NCI-H2227 treated with DMSO at 0.1 percent for 48 hours (cell line): ENCODE data around the gene PDE6G.

Experiments
- DNase-seq: peaks from one replicate; lab custom pipeline; 2025; lab: John Stamatoyannopoulos, UW

The PDE6G gene

GRCh38 chr17:81662002-81662401 lies 5.7 kb upstream of the PDE6G start:
- DNase-seq: no peak

GRCh38 chr17:81660441-81660840 lies 4.1 kb upstream of the PDE6G start:
- DNase-seq: no peak

- DNase-seq: no peak
These were observed 2.7 kb upstream of the PDE6G start for GRCh38 chr17:81659038-81659437.

GRCh38 chr17:81656835-81657234 lies 493 bp upstream of the PDE6G start:
- no peak for DNase-seq

GRCh38 chr17:81655378-81656117 lies 794 bp downstream of the PDE6G start:
- no peak for DNase-seq

- no peak for DNase-seq
These were observed 3.2 kb downstream of the PDE6G start for GRCh38 chr17:81652906-81653771.

- no peak for DNase-seq
These were observed 4.7 kb downstream of the PDE6G start for GRCh38 chr17:81651692-81652091.

- DNase-seq: no peak
These were observed 5.4 kb downstream of the PDE6G start for GRCh38 chr17:81650951-81651350.

- DNase-seq: no peak
These were observed 7.6 kb downstream of the PDE6G start for GRCh38 chr17:81648707-81649085.

GRCh38 chr17:81648013-81648706 lies 8.2 kb downstream of the PDE6G start:
- no peak for DNase-seq

GRCh38 chr17:81647640-81648012 lies 8.7 kb downstream of the PDE6G start:
- no peak for DNase-seq

GRCh38 chr17:81646869-81647600 lies 9.3 kb downstream of the PDE6G start:
- no peak for DNase-seq

- DNase-seq: no peak
These were observed 11.1 kb downstream of the PDE6G start for GRCh38 chr17:81644976-81645952.

- DNase-seq: no peak
These were observed 11.8 kb downstream of the PDE6G start for GRCh38 chr17:81644496-81644895.

- DNase-seq: no peak
These were observed 14.4 kb downstream of the PDE6G start for GRCh38 chr17:81641825-81642489.

- DNase-seq: no peak
These were observed 16.3 kb downstream of the PDE6G start for GRCh38 chr17:81640011-81640410.

- no peak for DNase-seq
These were observed 17.7 kb downstream of the PDE6G start for GRCh38 chr17:81638683-81639082.

- DNase-seq: peak; percentile 74
These were observed 19.6 kb downstream of the PDE6G start, which contains the start of the genes NPLOC4 and TSPAN10 for GRCh38 chr17:81636505-81637288. NPLOC4 (minus strand) TSS chr17:81637112; CDS start chr17:81636930, 182 bp downstream. TSPAN10 (plus strand) TSS chr17:81637196; CDS start chr17:81642413, 5,217 bp downstream.

- no peak for DNase-seq
These were observed 20.3 kb downstream of the PDE6G start for GRCh38 chr17:81635973-81636504.
